Natural killer cell treated with Interleukin-12 subunit alpha and Interleukin-12 subunit beta and Interleukin-15 and Interleukin-18, amount 100 ng/mL, for 72 hours (primary cell): ENCODE results near the gene EYA2. TPM values are rescaled to one million over a fixed set of nuclear protein-coding genes. Genes with fewer than 3 reads are reported as not detected.
"Not testable (repeated sequence)": the region's sequence is repeated elsewhere in the genome, so short reads cannot be mapped to it uniquely, and the experiment has no call there.

Experiments
- ATAC-seq, 2 donors: fragments of 150-1000 bp; cut with Tn5 transposase in 1 of 2; sonication (Bioruptor Pico), chemical (Tn5 transposase) in 1 of 2; 2 replicates each; pipeline ENCODE4 v1.10.0; 2021
- DNase-seq: peaks from one replicate; pipeline ENCODE4 v3.0.0; 2022; ENCODE audit warnings: low spot score
- H3K27ac Mint-ChIP-seq, 2 donors: 1 replicate in 1 of 2; 2 replicates in 1 of 2; pipeline ENCODE4 v1.8.0; 2022; ENCODE audit warnings: mixed read lengths in 2 of 2, mild to moderate bottlenecking in 1 of 2, moderate library complexity in 1 of 2
- H3K27me3 Mint-ChIP-seq, 2 donors: 1 replicate in 1 of 2; 2 replicates in 1 of 2; pipeline ENCODE4 v1.8.0; 2022; ENCODE audit warnings: mixed read lengths in 2 of 2
- H3K36me3 Mint-ChIP-seq: one replicate; pipeline ENCODE4 v1.8.0; 2022; ENCODE audit warnings: mixed read lengths
- H3K4me1 Mint-ChIP-seq, 2 donors: 1 replicate in 1 of 2; 2 replicates in 1 of 2; pipeline ENCODE4 v1.8.0; 2022; ENCODE audit warnings: low read depth in 2 of 2, mixed read lengths in 2 of 2, mild to moderate bottlenecking in 1 of 2
- H3K4me3 Mint-ChIP-seq: one replicate; pipeline ENCODE4 v1.8.0; 2022; ENCODE audit warnings: mixed read lengths
- H3K9me3 Mint-ChIP-seq: 2 replicates; pipeline ENCODE4 v1.8.0; 2022; ENCODE audit warnings: mixed read lengths
- total RNA-seq, 2 donors: library from RNA; stranded (reverse); gene quantifications; one replicate each; pipeline ENCODE4 v1.2.3, GENCODE V29; 2022

Gene EYA2
- total RNA-seq, 2 donors from 2014 or later: 0.17 TPM; not detected in 1

- Mint-ChIP-seq H3K4me3 (no peak overlapping the region), H3K36me3 (no peaks in the 10 kb centered on the region)
Measured at GRCh38 chr20:46903256-46903655, 8.6 kb downstream of the EYA2 start.

GRCh38 chr20:46903937-46904336 lies 9.3 kb downstream of the EYA2 start:
- Mint-ChIP-seq H3K4me1 (no peaks in the 10 kb centered on the region), H3K9me3 (no peaks in the 10 kb centered on the region), H3K27ac (no peak overlapping the region), H3K4me3 (no peak overlapping the region), H3K27me3 (peaks cover 1 to 3% of the 10 kb centered on the region in 2 donors), H3K36me3 (no peaks in the 10 kb centered on the region)
- no peak for DNase-seq
- no peak for ATAC-seq

More at GRCh38 chr20:46903256-46903655, 8.6 kb downstream of the EYA2 start:
- ATAC-seq (no peak), DNase-seq (no peak)
- Mint-ChIP-seq H3K27me3 (peaks cover 3 to 4% of the 10 kb centered on the region in 2 donors), H3K9me3 (no peaks in the 10 kb centered on the region), H3K4me1 (no peaks in the 10 kb centered on the region), H3K27ac (no peak overlapping the region)

DNA sequence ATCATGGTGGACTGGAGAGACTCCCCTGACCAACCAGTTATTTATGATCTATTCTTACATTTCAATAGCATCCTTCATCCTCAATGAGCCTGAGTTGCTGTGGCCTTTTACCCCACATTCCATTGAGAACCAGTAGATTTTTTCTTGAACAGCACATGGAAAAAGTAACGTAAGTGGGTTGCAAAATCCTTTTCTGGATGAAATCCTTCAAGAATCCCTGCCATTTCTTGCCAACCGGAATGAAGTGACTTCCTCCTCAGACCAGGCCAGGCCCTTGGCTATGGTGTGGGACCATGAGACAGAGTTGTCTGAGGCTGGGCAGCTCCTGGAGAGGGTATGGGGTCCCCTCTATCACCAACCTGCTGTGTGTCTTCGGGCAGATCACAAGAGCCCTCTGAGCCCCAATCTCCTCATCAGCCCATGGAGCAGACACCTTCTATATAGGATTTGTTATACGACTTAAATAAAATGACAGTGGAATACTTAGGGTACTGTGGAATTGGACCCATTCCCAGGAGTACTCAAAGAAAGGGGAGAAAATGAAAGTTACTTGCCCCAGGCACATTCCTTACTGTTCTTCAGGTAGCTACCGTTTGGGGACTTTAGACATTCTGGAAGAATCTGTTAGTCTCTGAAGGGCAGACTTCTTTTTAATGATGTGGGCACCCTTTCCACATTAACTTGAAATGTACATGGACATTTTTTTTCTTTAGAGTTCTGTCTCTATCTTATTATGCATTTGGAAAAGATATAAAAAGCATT lies 10.9 kb downstream of the EYA2 start:
- H3K27me3 Mint-ChIP-seq: peaks cover 7 to 17% of the 10 kb centered on the region in 2 donors
- peak in 1 of 2 donors; percentile 48 for ATAC-seq
- H3K36me3 Mint-ChIP-seq: no peaks in the 10 kb centered on the region
- H3K4me3 Mint-ChIP-seq: no peak overlapping the region
- no peak overlapping the region for H3K27ac Mint-ChIP-seq
- no peak for DNase-seq
- H3K4me1 Mint-ChIP-seq: no peaks in the 10 kb centered on the region
- H3K9me3 Mint-ChIP-seq: no peaks in the 10 kb centered on the region

DNA sequence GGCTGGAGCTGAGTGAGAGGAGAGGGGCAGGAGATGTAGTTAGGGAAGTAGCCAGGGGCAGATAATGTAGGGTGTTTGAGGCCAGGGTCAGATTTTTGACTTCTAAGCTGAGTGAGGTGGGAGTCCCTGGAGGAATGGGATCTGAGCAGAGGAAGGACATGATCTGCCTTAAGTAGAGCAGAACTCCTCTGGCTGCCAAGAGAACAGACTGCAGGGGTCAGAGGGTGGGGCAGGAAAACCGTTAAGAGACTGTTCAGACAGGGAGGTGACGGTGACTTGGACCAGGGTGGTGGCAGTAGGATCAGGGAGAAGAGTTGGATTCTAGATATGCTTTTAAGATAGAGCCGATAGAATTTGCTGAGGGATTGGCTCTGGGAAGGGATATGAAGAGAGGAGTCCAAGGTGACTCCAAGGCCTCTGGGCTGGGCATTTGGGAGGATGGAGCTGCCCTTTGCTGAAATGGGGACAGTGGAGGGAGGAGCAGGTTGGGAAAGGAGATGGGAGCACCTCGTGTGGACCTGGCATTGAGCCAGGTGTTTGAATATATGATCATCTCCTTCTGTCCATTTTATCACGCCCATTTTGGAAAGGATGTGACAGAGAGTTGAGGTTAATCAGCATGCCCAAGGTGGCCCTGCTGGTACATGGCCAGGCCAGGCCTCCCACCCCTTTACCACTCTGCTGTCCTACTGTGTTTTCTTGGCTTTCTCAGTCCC lies 18.8 kb downstream of the EYA2 start:
- Mint-ChIP-seq H3K9me3 (no peaks in the 10 kb centered on the region), H3K36me3 (no peaks in the 10 kb centered on the region), H3K4me3 (no peak overlapping the region), H3K4me1 (no peaks in the 10 kb centered on the region), H3K27me3 (peaks cover 16 to 31% of the 10 kb centered on the region in 2 donors), H3K27ac (no peak overlapping the region)
- no peak for ATAC-seq
- no peak for DNase-seq

DNA sequence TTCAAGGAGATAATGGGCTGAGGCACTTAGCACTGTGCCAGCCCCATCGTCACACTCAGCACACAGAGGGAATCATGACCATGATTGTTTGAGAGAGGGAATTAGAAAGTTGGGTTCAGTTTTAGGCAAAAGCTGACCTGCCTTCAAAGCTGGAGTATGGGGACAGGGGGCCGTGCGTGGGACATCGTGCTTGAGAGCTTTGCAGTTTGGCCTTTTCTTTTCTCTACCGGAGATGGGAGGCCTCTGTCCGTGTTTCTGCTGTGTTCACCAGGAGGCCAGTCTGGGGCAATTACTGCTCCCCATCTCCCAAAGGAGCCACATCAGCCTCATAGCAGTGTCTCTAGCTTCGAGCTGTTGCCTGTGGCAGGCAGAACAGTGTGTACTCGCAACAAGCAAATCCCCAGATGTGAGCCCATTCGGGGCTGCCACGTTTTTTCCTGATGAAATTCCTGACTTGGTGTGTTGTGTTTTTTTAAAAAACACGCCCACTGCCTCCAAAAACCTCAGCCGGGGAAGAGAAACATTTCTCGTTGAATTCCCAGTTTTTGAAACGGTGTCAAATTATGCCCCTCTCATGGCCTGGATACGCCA lies 20.2 kb downstream of the EYA2 start:
- no peaks in the 10 kb centered on the region for H3K36me3 Mint-ChIP-seq
- peaks cover 13 to 18% of the 10 kb centered on the region in 2 donors for H3K27me3 Mint-ChIP-seq
- H3K27ac Mint-ChIP-seq: no peak overlapping the region
- no peaks in the 10 kb centered on the region for H3K9me3 Mint-ChIP-seq
- ATAC-seq: no peak
- H3K4me3 Mint-ChIP-seq: no peak overlapping the region
- H3K4me1 Mint-ChIP-seq: no peaks in the 10 kb centered on the region
- no peak for DNase-seq

DNA sequence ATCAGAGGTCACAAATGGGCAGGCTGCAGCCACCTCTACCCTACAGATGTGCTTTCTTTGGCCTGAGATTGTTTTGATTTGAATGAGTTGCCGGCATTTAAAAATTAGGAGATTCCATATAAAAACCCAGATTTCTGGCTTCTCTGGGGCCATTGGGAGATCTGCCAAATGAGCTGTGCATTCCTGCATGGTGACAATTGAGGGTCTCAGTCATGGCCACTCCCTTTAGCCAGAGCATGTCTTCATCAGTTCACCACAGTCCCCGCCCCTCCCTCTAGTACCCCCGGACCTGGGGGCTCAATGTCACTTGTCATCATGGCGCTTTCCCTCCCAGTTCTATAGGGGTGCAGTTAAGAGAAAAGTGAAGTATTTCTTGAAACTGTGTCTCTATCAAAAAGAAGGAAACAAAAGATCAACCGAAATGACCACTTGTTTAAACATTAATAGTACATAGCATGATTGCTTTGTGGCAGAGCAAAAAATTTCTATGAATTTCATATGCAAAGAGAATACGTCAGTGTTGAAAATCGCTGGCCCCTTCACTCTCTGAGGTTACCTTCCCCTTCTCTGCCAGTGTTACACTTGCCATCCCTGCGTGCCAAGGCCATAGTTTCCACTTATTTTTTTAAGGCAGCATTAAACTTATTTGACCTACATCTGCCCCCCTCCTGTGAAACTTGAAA lies 21.1 kb downstream of the EYA2 start:
- no peaks in the 10 kb centered on the region for H3K36me3 Mint-ChIP-seq
- no peaks in the 10 kb centered on the region for H3K9me3 Mint-ChIP-seq
- no peaks in the 10 kb centered on the region for H3K4me1 Mint-ChIP-seq
- no peak overlapping the region for H3K27ac Mint-ChIP-seq
- no peak overlapping the region for H3K4me3 Mint-ChIP-seq
- no peak for ATAC-seq
- peaks cover 11 to 14% of the 10 kb centered on the region in 2 donors for H3K27me3 Mint-ChIP-seq
- no peak for DNase-seq

DNA sequence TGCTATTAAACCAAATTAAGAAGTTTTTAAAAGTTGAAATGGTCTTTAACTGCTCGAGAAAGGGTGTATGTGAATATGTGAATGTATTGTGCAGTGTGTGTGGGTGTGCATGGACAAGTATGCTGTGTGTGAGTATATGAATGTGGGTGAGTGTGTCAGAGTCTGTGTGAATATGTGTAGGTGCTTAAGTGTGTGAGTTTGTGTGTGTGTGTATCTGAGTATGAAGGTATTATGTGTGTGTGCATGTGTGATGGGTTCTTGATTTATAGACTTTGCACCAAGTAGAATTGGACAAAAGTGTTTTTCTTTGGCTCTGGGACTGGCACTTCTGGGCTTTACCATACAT lies 21.6 kb downstream of the EYA2 start:
- DNase-seq (no peak), ATAC-seq (no peak)
- no peaks in the 10 kb centered on the region for H3K9me3 Mint-ChIP-seq
- no peaks in the 10 kb centered on the region for H3K36me3 Mint-ChIP-seq
- H3K4me1 Mint-ChIP-seq: no peaks in the 10 kb centered on the region
- H3K27ac Mint-ChIP-seq: no peak overlapping the region
- peaks cover 12 to 16% of the 10 kb centered on the region in 2 donors for H3K27me3 Mint-ChIP-seq
- no peak overlapping the region for H3K4me3 Mint-ChIP-seq

GRCh38 chr20:46917155-46917554 lies 22.5 kb downstream of the EYA2 start:
- ATAC-seq (no peak), DNase-seq (no peak)
- Mint-ChIP-seq H3K36me3 (no peaks in the 10 kb centered on the region), H3K4me3 (no peak overlapping the region), H3K4me1 (no peaks in the 10 kb centered on the region), H3K27ac (no peak overlapping the region), H3K9me3 (no peaks in the 10 kb centered on the region), H3K27me3 (peaks cover 16 to 18% of the 10 kb centered on the region in 2 donors)

GRCh38 chr20:46920114-46920513 lies 25.5 kb downstream of the EYA2 start:
- no peaks in the 10 kb centered on the region for H3K9me3 Mint-ChIP-seq
- H3K27ac Mint-ChIP-seq: no peak overlapping the region
- H3K27me3 Mint-ChIP-seq: peaks cover 16 to 27% of the 10 kb centered on the region in 2 donors
- no peak overlapping the region for H3K4me3 Mint-ChIP-seq
- ATAC-seq (no peak), DNase-seq (no peak)
- no peaks in the 10 kb centered on the region for H3K36me3 Mint-ChIP-seq
- no peaks in the 10 kb centered on the region for H3K4me1 Mint-ChIP-seq

DNA sequence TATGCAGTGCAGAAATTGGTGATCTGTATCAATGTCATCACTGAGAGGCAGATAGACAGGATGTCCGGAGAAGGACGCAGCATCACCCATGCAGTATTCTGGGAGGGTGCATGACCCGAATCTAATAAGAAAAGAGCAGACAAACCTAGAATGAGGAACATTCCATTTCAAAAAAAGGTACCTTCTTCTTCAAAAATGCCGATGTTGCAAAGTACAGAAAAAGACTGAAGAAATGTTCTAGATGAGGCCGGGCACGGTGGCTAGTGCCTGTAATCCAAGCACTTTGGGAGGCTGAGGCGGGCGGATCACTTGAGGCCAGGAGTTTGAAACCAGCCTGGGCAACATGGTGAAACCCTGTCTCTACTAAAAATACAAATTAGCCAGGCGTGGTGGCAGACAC lies 28.2 kb downstream of the EYA2 start:
- H3K27ac Mint-ChIP-seq, H3K4me3 Mint-ChIP-seq, DNase-seq, H3K36me3 Mint-ChIP-seq, H3K9me3 Mint-ChIP-seq, ATAC-seq, H3K4me1 Mint-ChIP-seq: not testable (repeated sequence)
- H3K27me3 Mint-ChIP-seq: peaks cover 14 to 31% of the 10 kb centered on the region in 2 donors

DNA sequence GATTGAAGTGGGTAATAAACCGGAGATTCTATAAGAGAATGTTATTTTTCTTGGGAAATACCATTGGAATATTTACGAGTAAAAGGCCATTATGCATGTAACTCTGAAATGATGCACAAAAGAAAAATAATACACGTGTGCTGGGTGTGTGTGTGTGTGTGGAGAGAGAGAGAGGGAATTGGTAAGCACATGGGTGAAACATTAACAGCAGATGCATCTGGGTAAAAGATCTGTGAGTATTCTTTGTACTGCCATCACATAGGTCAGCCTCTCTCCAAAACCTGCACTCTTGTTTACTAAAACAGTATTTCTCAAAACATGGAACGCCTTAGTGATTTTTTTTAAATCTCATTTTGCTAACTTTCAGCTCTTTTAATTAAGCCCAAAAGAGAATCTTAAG lies 28.9 kb downstream of the EYA2 start:
- DNase-seq (no peak), ATAC-seq (no peak)
- H3K36me3 Mint-ChIP-seq: no peaks in the 10 kb centered on the region
- no peaks in the 10 kb centered on the region for H3K4me1 Mint-ChIP-seq
- peaks cover 13 to 32% of the 10 kb centered on the region in 2 donors for H3K27me3 Mint-ChIP-seq
- no peak overlapping the region for H3K27ac Mint-ChIP-seq
- H3K4me3 Mint-ChIP-seq: no peak overlapping the region
- no peaks in the 10 kb centered on the region for H3K9me3 Mint-ChIP-seq

DNA sequence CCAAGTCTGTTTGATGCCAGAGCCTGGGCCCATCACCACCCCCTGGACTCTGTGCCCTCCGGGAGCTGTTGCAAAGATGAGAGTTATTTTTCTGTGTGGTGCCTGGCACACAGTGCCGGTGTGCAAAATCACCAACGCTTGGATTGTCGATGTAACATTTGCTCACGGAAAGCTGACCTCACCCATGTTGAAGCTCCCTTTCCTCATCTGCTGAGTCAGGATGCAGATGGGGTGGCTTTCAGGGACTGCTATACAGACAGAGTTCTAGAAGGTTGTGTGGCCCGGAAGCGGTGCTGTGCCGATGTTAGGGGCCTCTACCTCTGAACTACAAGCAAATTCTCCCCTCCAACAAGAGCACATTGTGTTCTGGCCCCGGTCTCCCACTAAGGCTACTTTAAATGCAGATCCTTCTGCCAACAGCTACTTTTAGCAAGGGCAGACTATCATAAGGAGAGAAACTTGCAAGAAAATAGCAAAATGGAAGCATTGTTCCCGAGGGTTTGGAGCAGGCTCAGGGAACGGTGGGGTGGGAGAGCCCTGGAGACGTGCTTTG lies 34.0 kb downstream of the EYA2 start:
- no peaks in the 10 kb centered on the region for H3K9me3 Mint-ChIP-seq
- H3K4me3 Mint-ChIP-seq: no peak overlapping the region
- no peaks in the 10 kb centered on the region for H3K4me1 Mint-ChIP-seq
- no peak for DNase-seq
- ATAC-seq: no peak
- peaks cover 11 to 16% of the 10 kb centered on the region in 2 donors for H3K27me3 Mint-ChIP-seq
- no peaks in the 10 kb centered on the region for H3K36me3 Mint-ChIP-seq
- H3K27ac Mint-ChIP-seq: no peak overlapping the region

DNA sequence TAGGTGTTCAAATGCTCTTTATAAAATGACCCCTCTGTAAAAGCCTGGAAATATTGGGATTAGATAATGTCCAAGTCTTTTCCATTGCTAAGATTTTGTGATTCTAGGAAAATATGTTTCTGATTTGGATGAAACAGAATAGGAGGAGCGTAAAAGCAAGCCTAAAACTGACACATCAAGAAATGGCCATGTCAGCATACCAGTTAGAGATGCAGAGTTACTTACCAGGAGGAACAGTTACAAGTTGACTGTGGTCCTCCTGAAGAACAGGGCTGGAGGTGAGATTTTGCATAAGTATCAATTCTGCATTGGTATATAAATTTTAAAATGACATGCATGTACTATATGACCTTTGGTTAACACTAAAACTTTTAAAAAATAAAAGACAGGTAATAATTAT lies 35.3 kb downstream of the EYA2 start:
- Mint-ChIP-seq H3K9me3 (no peaks in the 10 kb centered on the region), H3K27me3 (peaks cover 14 to 16% of the 10 kb centered on the region in 2 donors), H3K27ac (no peak overlapping the region), H3K4me1 (no peaks in the 10 kb centered on the region), H3K4me3 (no peak overlapping the region), H3K36me3 (no peaks in the 10 kb centered on the region)
- ATAC-seq (no peak), DNase-seq (no peak)
